Measurements from ENCODE around the gene DYRK1A.

Gene DYRK1A

GRCh38 chr21:37458669-37459276 is 92.2 kb downstream of the DYRK1A start:
- TF ChIP-seq CTCF (IDR thresholded peaks at IDR 0.05; ENCODE audit: low read depth, low read length, missing control alignments): no peak
- H3K4me3 ChIP-seq (replicated peaks; ENCODE audit: low read depth, low read length): no peak overlapping the region
- no peak for DNase-seq (ENCODE audit: extremely low read depth, low read depth)

DNA sequence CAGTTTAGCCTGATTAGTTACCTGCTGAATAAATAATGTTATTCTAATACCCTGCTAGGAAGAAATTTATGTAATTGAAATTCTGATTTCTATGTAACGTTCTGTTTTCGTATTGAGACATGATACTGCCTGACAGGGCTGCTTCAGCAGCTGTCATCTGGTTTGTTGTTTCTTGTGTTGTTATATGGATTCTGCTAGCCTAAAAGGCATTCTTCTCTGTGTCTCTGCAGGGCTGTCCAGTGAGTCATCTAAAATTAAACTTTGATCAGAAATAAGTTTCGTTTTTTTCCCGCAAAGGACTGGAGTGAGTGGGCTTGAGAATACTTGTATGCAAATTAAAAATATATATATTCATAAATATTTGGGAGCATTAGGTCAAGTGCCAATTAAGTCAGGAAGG is 93.0 kb downstream of the DYRK1A start:
- no peak overlapping the region for H3K4me3 ChIP-seq (replicated peaks; ENCODE audit: low read depth, low read length)
- TF ChIP-seq CTCF (IDR thresholded peaks at IDR 0.05; ENCODE audit: low read depth, low read length, missing control alignments): no peak
- DNase-seq (ENCODE audit: extremely low read depth, low read depth): no peak

GRCh38 chr21:37460196-37460595 is 93.6 kb downstream of the DYRK1A start:
- peak; percentile 7 for TF ChIP-seq CTCF (IDR thresholded peaks at IDR 0.05; ENCODE audit: low read depth, low read length, missing control alignments)
- no peak for DNase-seq (ENCODE audit: extremely low read depth, low read depth)
- no peak overlapping the region for H3K4me3 ChIP-seq (replicated peaks; ENCODE audit: low read depth, low read length)

GRCh38 chr21:37461479-37461878 is 94.9 kb downstream of the DYRK1A start:
- H3K4me3 ChIP-seq (replicated peaks; ENCODE audit: low read depth, low read length): no peak overlapping the region
- no peak for TF ChIP-seq CTCF (IDR thresholded peaks at IDR 0.05; ENCODE audit: low read depth, low read length, missing control alignments)
- DNase-seq (ENCODE audit: extremely low read depth, low read depth): no peak

DNA sequence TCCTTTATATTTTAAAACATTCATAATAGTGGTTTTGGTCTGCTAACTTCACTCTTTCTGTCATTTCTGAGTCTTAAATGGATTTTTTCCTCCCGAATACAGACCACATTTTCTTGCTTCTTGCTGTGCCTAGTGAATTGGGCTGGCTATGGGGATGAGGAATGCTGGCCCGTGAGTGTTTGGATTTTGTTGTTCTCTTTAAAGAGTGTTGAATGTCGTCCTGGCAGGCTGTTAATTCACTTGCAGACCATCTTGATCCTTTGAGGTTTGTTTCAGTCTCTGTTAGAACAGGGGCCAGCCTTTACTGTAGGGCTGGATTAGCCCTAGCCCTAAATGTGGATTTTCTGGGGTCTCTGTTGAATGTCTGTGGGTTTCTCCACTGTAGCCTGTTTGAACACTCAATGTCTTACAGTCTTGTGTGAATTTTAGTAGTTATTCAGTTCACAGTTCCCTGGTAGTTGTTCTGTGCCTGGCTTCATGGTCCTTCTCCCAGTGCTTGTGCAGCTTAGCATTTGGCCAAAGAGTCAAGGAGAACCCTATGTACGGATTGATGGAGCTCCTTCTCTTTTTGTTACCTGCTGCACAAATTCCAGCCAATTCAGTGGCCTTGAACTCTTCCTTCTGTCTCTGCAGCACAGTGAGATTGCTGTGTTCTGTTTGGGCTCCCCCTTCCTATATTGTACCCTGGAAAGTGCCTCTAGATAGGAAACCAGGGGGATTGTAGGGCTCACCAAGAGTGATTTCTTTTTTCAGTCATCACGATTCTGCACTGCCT is 95.7 kb downstream of the DYRK1A start:
- DNase-seq (ENCODE audit: extremely low read depth, low read depth): no peak
- no peak for TF ChIP-seq CTCF (IDR thresholded peaks at IDR 0.05; ENCODE audit: low read depth, low read length, missing control alignments)
- H3K4me3 ChIP-seq (replicated peaks; ENCODE audit: low read depth, low read length): no peak overlapping the region

GRCh38 chr21:37463083-37463801 is 96.7 kb downstream of the DYRK1A start:
- peak; percentile 59 for TF ChIP-seq CTCF (IDR thresholded peaks at IDR 0.05; ENCODE audit: low read depth, low read length, missing control alignments)
- peak; percentile 21 for DNase-seq (ENCODE audit: extremely low read depth, low read depth)
- H3K4me3 ChIP-seq (replicated peaks; ENCODE audit: low read depth, low read length): no peak overlapping the region
